Measurements from ENCODE around the gene LSM12. TPM values are rescaled to one million over a fixed set of nuclear protein-coding genes. Genes with fewer than 3 reads are reported as not detected.
"Not testable (repeated sequence)": the region's sequence is repeated elsewhere in the genome, so short reads cannot be mapped to it uniquely, and the experiment has no call there.

Gene LSM12
- total RNA-seq, 2 donors from 2014 or later, result 71.4 to 73.5 TPM

- DNase-seq (ENCODE audit: low spot score in 2 of 2) (no peak), ATAC-seq (no peak)
- H3K27ac Mint-ChIP-seq, result peak overlapping the region in 1 of 2 donors; percentile 22
- no peaks in the 10 kb centered on the region for H3K9me3 Mint-ChIP-seq
- H3K36me3 Mint-ChIP-seq, result no peaks in the 10 kb centered on the region
Measured at GRCh38 chr17:44102849-44103622, 36.6 kb upstream of the LSM12 start.

DNA sequence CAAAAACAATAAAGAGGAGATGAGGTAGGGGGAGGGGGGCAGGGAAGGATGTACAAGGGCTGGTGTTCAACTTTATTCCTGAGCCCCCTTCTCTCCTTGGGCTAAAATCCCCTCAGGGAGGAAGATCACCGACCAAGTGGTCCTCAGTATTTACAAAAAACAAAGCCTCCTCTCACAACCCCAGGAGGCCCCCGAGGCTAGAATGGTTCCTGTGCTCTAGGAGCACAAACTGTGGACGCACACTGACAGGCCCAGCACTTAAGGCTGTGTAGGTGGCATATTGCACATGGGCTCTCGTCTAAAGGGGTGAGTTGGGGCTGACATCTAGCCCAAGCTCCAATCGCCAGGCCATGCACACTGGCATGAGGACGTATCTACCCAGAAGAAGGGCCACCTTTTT lies 35.4 kb upstream of the LSM12 start:
- not testable (repeated sequence) for H3K9me3 Mint-ChIP-seq; H3K36me3 Mint-ChIP-seq; DNase-seq (ENCODE audit: low spot score in 2 of 2); ATAC-seq
- H3K27ac Mint-ChIP-seq, result peak overlapping the region in 1 of 2 donors; percentile 82

- peak in 1 of 2 donors; percentile 11 for ATAC-seq
- no peak overlapping the region for H3K27ac Mint-ChIP-seq
- no peak for DNase-seq (ENCODE audit: low spot score in 2 of 2)
- H3K9me3 Mint-ChIP-seq, result no peaks in the 10 kb centered on the region
- H3K36me3 Mint-ChIP-seq, result no peaks in the 10 kb centered on the region
Measured at GRCh38 chr17:44097110-44097958, 30.9 kb upstream of the LSM12 start.

GRCh38 chr17:44095647-44096496 lies 29.4 kb upstream of the LSM12 start:
- Mint-ChIP-seq H3K9me3 (no peaks in the 10 kb centered on the region), H3K36me3 (no peaks in the 10 kb centered on the region), H3K27ac (peak overlapping the region; percentile 36 to 71)
- no peak for DNase-seq (ENCODE audit: low spot score in 2 of 2)
- peak; percentile 44 to 57 for ATAC-seq

DNA sequence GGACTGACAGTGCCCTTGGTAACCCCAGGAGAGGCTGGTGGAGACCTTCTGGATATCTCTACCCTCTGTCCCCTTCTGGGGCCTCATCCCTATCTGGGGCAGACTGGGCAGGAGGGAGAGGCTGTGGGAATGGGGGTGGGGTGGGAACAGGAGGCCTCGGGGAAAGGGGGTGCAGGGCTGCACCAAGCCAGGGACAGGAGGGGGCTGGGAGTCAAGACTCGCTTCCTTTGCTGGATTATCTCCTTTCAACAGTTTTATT lies 28.8 kb upstream of the LSM12 start:
- DNase-seq (ENCODE audit: low spot score in 2 of 2) (no peak), ATAC-seq (no peak)
- Mint-ChIP-seq H3K36me3 (no peaks in the 10 kb centered on the region), H3K9me3 (no peaks in the 10 kb centered on the region), H3K27ac (no peak overlapping the region)

- Mint-ChIP-seq H3K36me3 (no peaks in the 10 kb centered on the region), H3K27ac (no peak overlapping the region), H3K9me3 (no peaks in the 10 kb centered on the region)
- ATAC-seq (peak in 1 of 2 donors; percentile 9), DNase-seq (ENCODE audit: low spot score in 2 of 2) (no peak)
Measured at GRCh38 chr17:44094701-44095387, 28.4 kb upstream of the LSM12 start.

- no peak overlapping the region for H3K27ac Mint-ChIP-seq
- no peak for DNase-seq (ENCODE audit: low spot score in 2 of 2)
- no peak for ATAC-seq
- no peaks in the 10 kb centered on the region for H3K36me3 Mint-ChIP-seq
- H3K9me3 Mint-ChIP-seq, result no peaks in the 10 kb centered on the region
Measured at GRCh38 chr17:44093231-44093900, 26.9 kb upstream of the LSM12 start.

DNA sequence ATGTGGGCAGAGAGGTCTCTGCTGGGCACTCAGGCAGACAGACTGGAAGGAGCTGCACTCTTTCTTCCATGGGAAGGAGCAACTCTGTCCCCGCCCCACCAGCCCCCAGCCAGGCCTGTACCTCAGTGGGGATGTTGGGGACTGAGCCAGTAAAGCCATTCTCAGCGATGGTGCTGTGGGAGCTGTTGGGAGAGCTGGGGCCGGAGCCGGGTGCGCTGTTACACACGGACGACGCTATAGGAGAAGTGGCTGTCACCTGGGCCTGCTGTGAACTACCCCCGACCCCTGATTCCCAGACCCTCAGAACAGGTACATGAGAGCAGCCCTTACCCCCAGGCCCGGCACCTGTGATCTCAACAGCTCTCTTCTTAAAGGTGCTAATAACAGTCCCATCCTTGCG lies 25.6 kb upstream of the LSM12 start:
- DNase-seq (ENCODE audit: low spot score in 2 of 2) (no peak), ATAC-seq (no peak)
- Mint-ChIP-seq H3K27ac (no peak overlapping the region), H3K9me3 (no peaks in the 10 kb centered on the region), H3K36me3 (no peaks in the 10 kb centered on the region)

DNA sequence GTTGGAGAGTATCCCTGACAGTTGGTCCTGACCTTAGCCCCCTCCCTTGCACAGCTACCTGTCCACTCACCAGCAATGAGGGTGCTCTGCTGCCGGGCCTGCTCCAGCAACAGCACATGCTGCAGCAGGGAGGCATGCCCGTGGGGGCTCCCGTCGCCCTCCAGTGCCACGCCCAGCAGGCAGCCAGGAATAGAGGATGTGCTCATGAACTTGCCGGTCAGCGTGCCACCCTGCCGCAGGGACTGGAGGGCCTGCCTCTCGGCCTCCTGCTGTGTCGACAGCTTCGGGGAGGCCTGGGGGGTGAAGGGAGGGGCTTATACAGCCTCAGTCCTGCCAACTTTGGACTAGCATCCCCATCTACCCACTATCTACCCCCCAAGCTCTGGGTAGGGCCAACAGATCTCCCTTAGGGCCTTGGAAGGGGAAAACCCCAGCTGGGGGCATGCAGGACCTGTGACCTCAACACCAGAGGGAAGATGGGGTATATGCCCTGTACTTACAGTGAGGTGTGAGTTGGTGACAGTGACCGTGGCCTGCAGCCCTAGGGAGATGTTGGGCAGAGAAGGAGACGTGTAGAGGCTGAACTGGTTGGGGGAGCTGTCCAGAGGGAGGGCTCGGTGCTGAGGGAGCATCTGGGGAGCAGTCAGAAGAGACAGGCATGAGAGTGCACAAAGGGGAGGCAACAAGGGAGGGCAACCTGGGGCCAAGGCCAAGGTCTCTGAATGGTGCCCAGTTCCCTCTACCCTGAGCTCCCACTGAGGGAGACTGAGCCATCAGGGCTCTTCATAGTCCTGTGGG lies 24.9 kb upstream of the LSM12 start:
- H3K9me3 Mint-ChIP-seq, result no peaks in the 10 kb centered on the region
- no peaks in the 10 kb centered on the region for H3K36me3 Mint-ChIP-seq
- DNase-seq (ENCODE audit: low spot score in 2 of 2) (no peak), ATAC-seq (no peak)
- H3K27ac Mint-ChIP-seq, result no peak overlapping the region

- Mint-ChIP-seq H3K36me3 (no peaks in the 10 kb centered on the region), H3K9me3 (no peaks in the 10 kb centered on the region), H3K27ac (peak overlapping the region in 1 of 2 donors; percentile 45)
- no peak for ATAC-seq
- no peak for DNase-seq (ENCODE audit: low spot score in 2 of 2)
Measured at GRCh38 chr17:44088254-44088653, 21.8 kb upstream of the LSM12 start.

- DNase-seq (ENCODE audit: low spot score in 2 of 2) (no peak), ATAC-seq (no peak)
- Mint-ChIP-seq H3K9me3 (no peaks in the 10 kb centered on the region), H3K36me3 (no peaks in the 10 kb centered on the region), H3K27ac (peak overlapping the region; percentile 66 to 85)
Measured at GRCh38 chr17:44087319-44087718, 20.8 kb upstream of the LSM12 start.

DNA sequence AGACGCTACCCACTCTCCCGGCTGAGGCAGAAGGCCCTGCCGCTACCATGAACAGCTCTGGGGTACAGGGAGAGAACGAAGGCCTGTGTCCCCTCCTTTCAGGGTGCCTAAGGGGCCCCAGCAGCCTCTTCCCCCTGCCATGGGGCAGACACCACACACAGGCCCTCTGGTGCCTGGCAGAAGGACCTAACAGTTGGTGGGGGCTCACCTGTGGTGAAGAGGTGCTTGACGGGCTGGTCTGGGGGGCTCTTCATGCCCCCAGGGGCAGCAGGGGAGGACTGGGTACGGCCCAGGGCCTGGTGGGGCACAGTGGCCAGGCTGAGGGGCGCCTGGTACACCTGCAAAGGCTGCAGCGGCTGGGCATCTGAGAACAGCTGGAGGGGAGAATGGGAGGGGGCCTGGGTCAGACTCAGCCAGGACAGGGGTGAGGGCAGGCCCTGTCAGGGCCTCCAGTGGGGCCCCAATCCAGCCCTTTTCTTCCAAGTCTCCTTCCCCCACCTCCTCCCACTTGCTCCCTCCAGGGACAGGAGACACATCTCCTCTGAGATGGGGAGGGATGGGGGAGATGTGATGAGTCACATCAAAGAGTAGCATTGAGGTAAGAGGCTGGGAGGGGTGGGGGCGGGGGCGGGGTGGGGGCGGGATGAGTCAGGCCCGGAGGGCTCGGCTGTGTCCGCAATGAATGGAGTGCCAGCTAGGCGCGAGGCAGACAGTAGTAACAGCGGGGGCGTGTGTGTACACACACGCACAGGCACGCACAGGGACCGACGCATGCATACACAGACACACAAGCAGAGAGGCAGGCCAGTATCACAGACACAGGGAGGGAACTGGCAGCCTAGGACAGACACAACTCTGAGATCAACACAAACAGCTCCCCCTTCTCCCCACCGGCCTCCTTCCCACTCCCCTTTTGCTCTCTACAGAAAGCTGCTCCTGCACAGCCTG lies 20.2 kb upstream of the LSM12 start:
- peak; percentile 91 to 93 for ATAC-seq
- H3K27ac Mint-ChIP-seq, result peak overlapping the region; percentile 66 to 85
- H3K36me3 Mint-ChIP-seq, result no peaks in the 10 kb centered on the region
- peak; percentile 42 to 68 for DNase-seq (ENCODE audit: low spot score in 2 of 2)
- H3K9me3 Mint-ChIP-seq, result no peaks in the 10 kb centered on the region

- H3K27ac Mint-ChIP-seq, result peak overlapping the region; percentile 21 to 72
- H3K36me3 Mint-ChIP-seq, result no peaks in the 10 kb centered on the region
- ATAC-seq, result no peak
- DNase-seq (ENCODE audit: low spot score in 2 of 2), result no peak
- no peaks in the 10 kb centered on the region for H3K9me3 Mint-ChIP-seq
Measured at GRCh38 chr17:44085908-44086307, 19.4 kb upstream of the LSM12 start.

- peak overlapping the region in 1 of 2 donors; percentile 65 for H3K27ac Mint-ChIP-seq
- DNase-seq (ENCODE audit: low spot score in 2 of 2) (no peak), ATAC-seq (no peak)
- no peaks in the 10 kb centered on the region for H3K9me3 Mint-ChIP-seq
- no peaks in the 10 kb centered on the region for H3K36me3 Mint-ChIP-seq
Measured at GRCh38 chr17:44084921-44085320, 18.4 kb upstream of the LSM12 start.
